ENCODE results near the gene H3-3A. TPM values are rescaled to one million over a fixed set of nuclear protein-coding genes. Genes with fewer than 3 reads are reported as not detected.

Gene H3-3A
- total and polyA plus RNA-seq, 2 experiments from 2014 or later: 913 to 2,407 TPM

GRCh38 chr1:226046240-226046639 lies 16.3 kb upstream of the H3-3A start (continued):
- TF ChIP-seq ZNF462 (CRISPR knock-in tag; IDR thresholded peaks at IDR 0.05) (no peak), STAT1 (IDR thresholded peaks at IDR 0.05; ENCODE audit: unreplicated experiment) (no peak), JUNB (IDR thresholded peaks at IDR 0.05; ENCODE audit: unreplicated experiment) (no peak), EZH2 (IDR thresholded peaks at IDR 0.05; ENCODE audit: low read depth, unreplicated experiment) (no peak), NANOG (IDR thresholded peaks at IDR 0.05; ENCODE audit: borderline replicate concordance) (no peak), ZNF331 (CRISPR knock-in tag; IDR thresholded peaks at IDR 0.05; ENCODE audit: low read depth) (no peak), EZH2phosphoT487 (IDR thresholded peaks at IDR 0.05; ENCODE audit: unreplicated experiment) (no peak)

- Histone ChIP-seq H3K36me3 (ENCODE audit: insufficient read depth) (no peaks in the 10 kb centered on the region), H3K27me3 (ENCODE audit: insufficient read depth) (no peaks in the 10 kb centered on the region), H2AFZ (no peak overlapping the region), H3F3A (replicated peaks; ENCODE audit: low read depth) (no peaks in the 10 kb centered on the region), H3K9me2 (ENCODE audit: insufficient read depth) (no peaks in the 10 kb centered on the region), H3K4me1 (ENCODE audit: insufficient read depth) (no peaks in the 10 kb centered on the region), H3K27ac (ENCODE audit: low read depth) (no peak overlapping the region), H3K4me3 (no peak overlapping the region), H4K20me1 (replicated peaks; ENCODE audit: insufficient read depth) (no peaks in the 10 kb centered on the region), H3K4me2 (no peak overlapping the region), H3K79me2 (replicated peaks; ENCODE audit: insufficient read depth) (no peaks in the 10 kb centered on the region)
- ATAC-seq: no peak
- Mint-ChIP-seq H3K27ac (no peak overlapping the region), H3K27me3 (ENCODE audit: insufficient read depth, low read depth, poor library complexity) (peaks cover 2% of the 10 kb centered on the region), H3K4me3 (no peak overlapping the region), H3K9me3 (no peaks in the 10 kb centered on the region), H3K4me1 (no peaks in the 10 kb centered on the region), H3K36me3 (ENCODE audit: low read depth) (no peaks in the 10 kb centered on the region)
- no peak for DNase-seq (ENCODE audit: low spot score)
- TF ChIP-seq EZH2 (IDR thresholded peaks at IDR 0.05; ENCODE audit: low read depth, unreplicated experiment) (no peak), JUNB (IDR thresholded peaks at IDR 0.05; ENCODE audit: unreplicated experiment) (no peak), EZH2phosphoT487 (IDR thresholded peaks at IDR 0.05; ENCODE audit: unreplicated experiment) (no peak), STAT1 (IDR thresholded peaks at IDR 0.05; ENCODE audit: unreplicated experiment) (no peak), ZNF331 (CRISPR knock-in tag; IDR thresholded peaks at IDR 0.05; ENCODE audit: low read depth) (no peak), ZNF462 (CRISPR knock-in tag; IDR thresholded peaks at IDR 0.05) (no peak), ETS1 (IDR thresholded peaks at IDR 0.05) (no peak)
Measured at GRCh38 chr1:226047495-226047894, 15.0 kb upstream of the H3-3A start.

Data from GM23338 (cell line).